HG02588 (cell line): Measurements from ENCODE around the gene MRGPRG.

Experiments
- ATAC-seq: cut with Tn5 transposase; IDR thresholded peaks from one replicate; pipeline ENCODE4 v1.9.1; 2021; ENCODE audit warnings: mild to moderate bottlenecking, moderate library complexity; ENCODE audit not compliant: unreplicated experiment

The MRGPRG gene

GRCh38 chr11:3207526-3208189 is 11.0 kb downstream of the MRGPRG start:
- no peak for ATAC-seq

DNA sequence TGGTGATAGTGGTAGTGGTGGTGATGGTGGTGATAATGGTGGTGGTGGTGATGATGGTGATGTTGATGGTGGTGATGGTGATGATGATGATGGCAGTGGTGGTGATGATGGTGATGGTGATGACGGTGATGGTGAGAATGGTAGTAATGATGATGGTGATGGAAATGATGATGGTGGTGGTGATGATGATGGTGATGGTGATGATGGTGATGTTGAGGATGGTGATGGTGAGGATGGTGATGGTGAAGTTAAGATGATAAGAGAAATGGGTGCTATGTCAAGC is 11.8 kb downstream of the MRGPRG start:
- no peak for ATAC-seq

GRCh38 chr11:3206156-3206921 is 12.3 kb downstream of the MRGPRG start:
- no peak for ATAC-seq

GRCh38 chr11:3205261-3206155 is 13.1 kb downstream of the MRGPRG start:
- no peak for ATAC-seq

DNA sequence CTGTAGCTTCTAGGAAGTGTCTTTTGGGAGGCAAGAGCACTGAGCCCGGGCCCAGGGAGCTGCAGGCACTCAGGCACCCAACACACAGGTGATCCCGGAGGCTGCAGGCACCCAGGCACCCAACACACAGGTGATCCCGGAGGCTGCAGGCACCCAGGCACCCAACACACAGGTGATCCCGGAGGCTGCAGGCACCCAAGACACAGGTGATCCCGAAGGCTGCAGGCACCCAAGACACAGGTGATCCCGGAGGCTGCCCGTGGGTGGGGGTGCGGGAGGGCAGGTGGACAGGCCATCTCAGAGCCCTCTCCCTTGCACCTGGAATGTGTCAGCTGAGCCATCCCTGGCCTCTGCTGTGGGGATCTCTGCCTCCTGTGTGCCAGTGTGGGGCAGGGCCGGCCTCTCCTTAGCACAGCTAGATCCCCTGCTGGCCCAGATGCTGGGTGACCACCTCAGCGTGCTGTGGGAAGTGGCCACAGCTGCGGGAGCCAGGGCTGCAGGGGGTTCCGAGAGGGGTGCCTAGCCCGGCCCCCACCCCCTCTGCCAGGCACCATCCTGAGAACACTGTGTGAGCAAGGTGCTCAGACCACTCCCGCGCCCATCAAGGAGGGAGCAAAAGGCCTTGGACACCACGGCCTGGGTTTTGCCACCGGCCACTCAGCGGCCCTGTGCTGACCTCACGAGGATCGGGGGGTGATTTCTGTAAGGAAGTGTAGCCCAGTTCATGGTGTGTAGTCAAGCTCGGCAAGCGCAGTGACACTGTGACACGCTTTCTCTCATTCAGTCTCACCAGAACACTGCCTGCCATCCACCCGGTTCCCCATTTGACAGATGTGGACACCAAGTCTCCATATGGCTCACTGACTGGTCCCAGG is 14.2 kb downstream of the MRGPRG start:
- no peak for ATAC-seq

DNA sequence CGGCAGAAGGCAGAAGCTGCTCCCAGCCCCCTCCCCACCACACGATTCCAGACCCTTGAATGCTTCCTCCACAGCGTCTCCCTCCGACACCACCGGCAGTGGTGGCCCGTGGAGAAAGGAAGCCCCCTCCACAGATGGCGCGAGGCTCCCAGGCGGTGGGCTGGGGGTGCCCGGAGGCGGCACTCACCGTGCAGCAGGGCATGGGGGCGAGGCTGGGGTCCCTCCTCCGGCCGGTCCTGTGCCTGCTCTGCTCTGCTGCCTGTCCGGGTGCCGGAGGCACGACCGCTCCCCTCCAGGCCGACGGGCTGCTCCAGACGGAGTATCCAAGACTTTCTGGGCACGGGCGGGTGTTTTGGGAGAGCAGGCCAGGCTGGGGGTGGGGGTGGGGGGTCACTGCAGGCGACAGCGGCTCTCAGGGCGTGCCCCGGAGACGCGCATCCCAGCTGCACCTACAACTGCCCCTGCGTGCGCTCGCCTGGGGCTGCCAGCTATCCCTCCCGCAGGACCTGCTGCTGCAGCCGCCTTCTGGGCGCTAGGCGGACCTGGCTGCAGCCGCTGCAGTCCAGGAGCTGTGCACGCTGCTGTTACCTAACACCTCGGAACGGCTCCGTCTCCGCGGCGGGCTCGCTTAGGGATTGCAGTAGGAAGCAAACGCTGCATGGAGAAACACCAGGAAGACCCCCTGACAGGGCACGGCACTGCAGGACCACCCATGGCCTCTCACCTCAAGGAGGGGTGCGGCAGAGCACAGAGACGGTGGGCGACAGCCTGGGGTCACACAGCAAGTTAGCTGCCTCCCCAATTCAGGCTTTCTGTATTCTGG is 15.2 kb downstream of the MRGPRG start:
- no peak for ATAC-seq

DNA sequence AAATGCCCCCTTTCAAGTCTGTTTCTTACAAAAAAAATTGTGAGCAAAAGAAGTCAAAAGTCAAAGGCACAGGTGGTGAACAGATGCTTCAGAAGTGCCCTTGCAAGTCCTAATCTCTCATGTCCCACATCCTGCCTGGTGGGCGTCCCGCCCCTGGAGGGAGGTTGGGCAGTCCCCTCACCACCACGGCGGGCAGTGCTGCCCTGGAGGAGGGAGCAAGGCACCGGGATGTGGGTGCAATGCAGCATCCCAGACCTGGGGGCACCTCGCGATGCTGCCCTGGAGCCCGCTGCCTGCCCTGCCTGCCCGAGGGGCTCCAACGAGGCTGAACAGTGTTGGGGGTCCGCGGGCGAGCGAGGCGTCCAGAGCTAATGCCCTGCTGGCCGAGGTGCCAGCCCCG is 15.9 kb downstream of the MRGPRG start:
- ATAC-seq = no peak

DNA sequence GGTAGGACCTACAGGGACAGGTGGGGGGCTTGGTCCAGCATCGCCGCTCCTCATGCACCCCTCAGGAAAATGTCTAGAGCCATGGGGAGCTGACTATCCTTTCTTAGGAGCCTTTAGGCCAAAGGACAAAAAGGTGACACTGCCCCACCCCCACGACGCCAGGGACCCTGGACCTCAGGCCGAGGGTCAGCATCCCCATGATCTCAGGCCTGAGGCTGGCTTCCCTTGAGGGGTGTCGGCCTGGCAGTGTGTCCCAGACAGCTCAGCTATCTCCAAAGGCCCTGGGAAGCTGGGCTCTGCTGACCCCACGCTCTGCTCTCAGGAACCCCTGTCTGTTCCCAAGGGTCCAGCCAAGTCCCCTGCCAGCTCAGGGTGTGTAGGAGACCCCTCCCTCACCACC is 16.3 kb downstream of the MRGPRG start:
- no peak for ATAC-seq

DNA sequence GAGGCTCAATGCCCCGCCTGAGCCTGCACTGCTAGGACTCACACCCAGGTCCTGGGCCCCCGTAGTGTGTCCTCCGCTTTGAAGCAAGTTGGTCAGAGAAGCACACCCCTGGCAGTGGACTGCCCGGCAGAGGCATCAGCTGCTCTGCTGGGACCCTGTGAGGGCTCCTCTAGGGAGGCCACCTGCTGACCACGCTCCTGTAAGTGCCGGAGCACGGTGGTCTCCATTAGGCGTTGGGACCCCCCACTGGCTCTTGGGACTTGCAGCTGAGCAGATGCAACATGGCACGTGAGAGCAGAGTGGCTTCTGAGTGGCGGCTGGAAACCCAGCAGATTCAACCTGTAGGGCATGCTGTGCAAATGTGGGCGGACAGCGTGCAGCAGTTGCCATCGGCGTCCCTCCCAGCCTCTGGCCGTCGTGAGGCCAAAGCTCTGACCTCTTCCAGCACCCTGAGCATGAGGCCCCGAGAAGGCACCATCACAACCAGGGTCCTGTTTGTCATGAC is 16.9 kb downstream of the MRGPRG start:
- ATAC-seq = no peak

DNA sequence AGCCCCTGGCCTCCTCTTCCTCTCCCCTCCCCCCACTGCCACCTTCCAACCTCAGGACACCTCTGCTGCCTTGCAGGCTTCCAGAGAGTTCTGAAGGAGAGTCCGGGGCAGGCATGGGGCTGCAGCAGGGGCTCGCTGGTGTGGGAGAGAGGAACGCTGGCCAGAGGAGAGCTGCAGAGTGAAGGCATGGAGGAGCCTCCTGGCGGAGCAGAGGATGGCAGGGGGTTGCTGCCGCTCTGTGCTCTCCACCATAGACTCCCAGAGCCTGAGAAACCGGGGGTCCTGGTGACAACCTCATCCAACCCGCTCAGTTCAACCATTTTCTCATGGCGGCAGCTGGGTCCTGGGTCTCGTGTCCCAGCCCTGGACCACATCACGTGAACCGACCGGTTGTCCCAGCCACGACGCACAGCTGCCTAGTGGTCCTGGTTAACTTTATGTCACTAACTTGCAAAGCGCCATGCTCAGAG is 17.5 kb downstream of the MRGPRG start:
- ATAC-seq = no peak

DNA sequence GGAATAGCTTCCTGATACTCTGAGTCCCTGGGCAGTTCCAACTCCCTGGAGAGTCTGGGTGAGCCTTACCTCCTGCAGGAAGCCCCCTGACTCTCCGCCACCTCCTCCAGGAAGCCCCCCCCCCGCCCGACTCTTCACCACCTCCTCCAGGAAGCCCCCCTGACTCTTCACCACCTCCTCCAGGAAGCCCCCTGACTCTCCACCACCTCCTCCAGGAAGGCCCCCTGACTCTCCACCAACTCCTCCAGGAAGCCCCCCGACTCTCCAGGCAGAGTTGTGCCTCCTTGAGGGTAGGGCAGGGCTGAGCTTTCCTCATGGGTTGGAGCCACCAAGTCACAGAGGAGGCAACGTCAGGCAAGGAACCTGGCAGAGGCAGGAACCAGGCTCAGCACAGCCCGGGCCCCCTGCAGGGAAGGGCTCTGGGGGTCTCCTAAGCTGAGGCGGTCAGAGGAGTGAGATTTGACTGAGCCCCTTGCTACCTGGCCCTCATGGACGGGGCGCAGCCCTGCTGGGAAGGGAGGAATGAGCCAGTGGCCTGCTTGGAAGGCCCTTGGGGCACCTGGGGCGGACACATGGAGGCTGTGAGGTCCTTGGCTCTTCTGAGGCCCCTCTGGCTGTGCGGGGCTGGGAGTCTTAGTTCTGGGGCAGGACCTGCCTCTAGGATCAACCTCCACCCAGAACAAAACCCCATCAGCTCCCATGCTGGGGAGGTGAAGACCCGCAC is 18.1 kb downstream of the MRGPRG start:
- ATAC-seq = no peak

DNA sequence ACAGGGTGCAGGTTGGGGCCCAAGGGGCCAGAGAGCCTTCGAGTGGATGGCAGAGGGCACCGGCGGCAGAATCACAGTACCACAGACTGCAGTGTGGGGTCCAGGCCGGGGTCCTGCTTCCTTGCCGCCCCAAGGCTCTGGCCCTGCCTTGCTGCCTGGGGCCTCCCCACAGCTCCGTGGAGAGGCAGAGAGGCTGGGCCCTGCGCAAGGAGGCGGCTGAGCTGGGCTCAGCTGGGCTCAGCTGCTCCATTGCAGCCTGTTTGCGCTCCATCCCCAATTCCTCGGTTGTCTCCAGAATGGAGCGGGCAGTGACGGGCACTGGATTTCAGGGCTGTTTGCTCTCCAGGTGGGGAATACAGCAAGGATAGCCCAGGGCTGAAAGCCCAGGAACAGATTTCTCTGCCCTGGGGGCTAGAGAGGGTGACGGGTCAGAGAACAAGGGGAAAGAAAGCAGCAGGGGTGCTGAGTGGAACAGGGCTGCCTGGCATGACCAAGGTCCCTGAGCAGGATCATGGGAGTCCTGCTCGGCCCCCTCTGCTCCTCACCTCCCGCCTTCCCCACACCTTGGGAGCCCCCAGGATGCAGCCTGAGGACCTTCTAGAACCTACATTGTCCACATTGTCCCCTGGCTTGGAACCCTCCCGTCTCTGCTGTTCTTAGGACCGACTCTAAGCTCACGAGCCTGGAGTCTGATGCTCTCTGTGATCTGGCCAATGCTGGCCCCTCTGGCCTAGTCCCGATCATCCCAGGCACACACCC is 18.9 kb downstream of the MRGPRG start:
- no peak for ATAC-seq

GRCh38 chr11:3198815-3199214 is 19.8 kb downstream of the MRGPRG start:
- ATAC-seq = no peak

- no peak for ATAC-seq
Measured at GRCh38 chr11:3197878-3198528, 20.6 kb downstream of the MRGPRG start.

DNA sequence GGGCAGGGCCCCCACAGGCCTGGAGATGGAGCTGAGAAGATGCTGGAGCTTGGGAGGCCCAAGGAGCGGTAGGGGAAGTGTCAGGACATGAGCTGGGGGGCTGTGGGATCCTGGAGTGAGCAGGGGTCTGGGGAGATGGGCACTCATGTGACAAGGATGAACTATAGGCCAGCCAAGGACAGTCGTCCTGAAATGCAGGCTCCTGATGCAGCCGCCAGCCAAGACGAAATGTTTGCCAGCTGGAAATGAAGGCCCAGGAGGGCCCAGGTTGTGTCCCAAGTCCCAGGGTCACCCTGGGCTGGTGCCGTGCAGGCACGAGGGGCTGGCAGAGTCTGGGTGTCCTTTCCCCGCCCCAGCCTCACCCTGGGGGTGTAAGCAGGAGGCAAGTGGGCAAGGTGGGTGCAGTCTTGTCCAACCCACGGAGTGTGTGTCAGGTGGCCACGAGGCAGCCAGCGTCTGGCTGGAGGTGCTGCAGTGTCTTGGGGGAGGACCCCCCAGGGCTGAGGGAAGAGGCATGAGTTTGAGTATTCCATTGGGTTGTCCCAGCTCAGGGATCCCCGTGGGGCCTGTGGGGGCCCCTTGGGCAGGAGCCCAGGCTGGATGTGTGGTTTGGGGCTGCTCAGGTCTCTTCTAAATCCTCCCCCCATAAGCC is 21.4 kb downstream of the MRGPRG start:
- ATAC-seq = no peak

DNA sequence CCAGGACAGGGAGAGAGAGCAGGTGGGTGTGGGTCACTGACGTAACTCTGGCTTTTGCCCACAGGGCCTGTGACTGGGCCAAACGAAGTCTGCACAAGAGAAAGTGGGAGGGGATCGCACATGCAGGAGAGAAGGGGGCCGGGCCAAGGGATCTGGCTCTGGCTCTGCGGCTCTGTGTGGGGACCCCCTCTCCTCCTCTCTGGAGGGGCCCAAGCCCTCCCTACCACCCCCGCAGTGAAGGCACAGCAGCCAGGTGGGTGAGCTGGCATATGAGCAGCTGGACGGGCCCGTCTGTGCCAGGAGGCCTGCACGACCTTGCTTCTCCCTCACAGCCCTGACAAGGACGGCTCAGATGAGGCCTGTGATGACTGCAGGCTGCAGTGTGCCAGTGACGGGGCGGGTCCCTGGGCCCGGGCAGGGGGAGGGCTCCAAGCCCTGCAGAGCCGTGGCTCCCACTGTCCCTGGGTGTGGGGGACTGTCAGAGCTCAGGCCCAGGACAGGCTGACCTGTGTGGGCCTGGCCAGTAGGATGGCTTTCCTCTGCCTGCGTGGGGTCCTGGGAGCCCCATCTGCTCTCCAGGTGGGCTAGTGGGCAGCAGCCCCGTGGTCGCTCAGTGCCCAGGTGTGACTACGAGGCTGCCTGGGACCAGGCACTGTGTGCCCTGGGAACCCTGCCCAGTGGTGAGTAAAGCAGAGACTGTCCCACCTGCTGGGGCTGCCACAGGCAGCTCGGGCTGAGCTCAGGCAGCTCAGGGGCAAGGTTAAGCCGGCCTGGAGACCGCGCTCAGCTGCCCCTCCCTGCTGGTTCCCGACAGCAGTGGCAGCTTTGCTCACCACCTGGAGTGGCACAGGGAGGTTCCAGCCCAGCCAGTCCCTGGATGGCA is 22.2 kb downstream of the MRGPRG start:
- no peak for ATAC-seq
